ACC112 (cell line): ENCODE measurements around the gene MEIOC.

ENCODE experiments used
- H2AFZ ChIP-seq: fragments of 200-600 bp; sonication (generic); one replicate; pipeline ENCODE4 v1.6.0; 2017; ENCODE audit warnings: antibody characterized with exemption, low read length; ENCODE audit not compliant: unreplicated experiment
- H3K27ac ChIP-seq: fragments of 200-600 bp; sonication (generic); 2 replicates; pipeline ENCODE4 v1.5.1; 2014; ENCODE audit warnings: low read depth, mild to moderate bottlenecking, antibody characterized with exemption, low read length, moderate library complexity
- H3K27me3 ChIP-seq: fragments of 200-600 bp; sonication (generic); 2 replicates; pipeline ENCODE4 v1.6.1; 2014; ENCODE audit warnings: mild to moderate bottlenecking, antibody characterized with exemption, low read length, moderate library complexity, mixed read lengths; ENCODE audit not compliant: insufficient read depth
- H3K36me3 ChIP-seq: fragments of 200-600 bp; sonication (generic); 2 replicates; pipeline ENCODE4 v1.6.1; 2016; ENCODE audit warnings: mild to moderate bottlenecking, antibody characterized with exemption, low read length, moderate library complexity, mixed read lengths; ENCODE audit not compliant: insufficient read depth
- H3K4me1 ChIP-seq: fragments of 200-600 bp; sonication (generic); one replicate; pipeline ENCODE4 v1.6.1; 2016; ENCODE audit warnings: low read length, mixed read lengths; ENCODE audit not compliant: insufficient read depth, unreplicated experiment, control insufficient read depth
- H3K4me3 ChIP-seq: fragments of 200-600 bp; sonication (generic); 2 replicates; pipeline ENCODE4 v1.5.1; 2014; ENCODE audit warnings: mild to moderate bottlenecking, low read depth, low read length
- H3K79me2 ChIP-seq: fragments of 200-600 bp; sonication (generic); one replicate; pipeline ENCODE4 v1.6.0; 2016; ENCODE audit warnings: low read length; ENCODE audit not compliant: control insufficient read depth, unreplicated experiment, insufficient read depth

MEIOC gene

DNA sequence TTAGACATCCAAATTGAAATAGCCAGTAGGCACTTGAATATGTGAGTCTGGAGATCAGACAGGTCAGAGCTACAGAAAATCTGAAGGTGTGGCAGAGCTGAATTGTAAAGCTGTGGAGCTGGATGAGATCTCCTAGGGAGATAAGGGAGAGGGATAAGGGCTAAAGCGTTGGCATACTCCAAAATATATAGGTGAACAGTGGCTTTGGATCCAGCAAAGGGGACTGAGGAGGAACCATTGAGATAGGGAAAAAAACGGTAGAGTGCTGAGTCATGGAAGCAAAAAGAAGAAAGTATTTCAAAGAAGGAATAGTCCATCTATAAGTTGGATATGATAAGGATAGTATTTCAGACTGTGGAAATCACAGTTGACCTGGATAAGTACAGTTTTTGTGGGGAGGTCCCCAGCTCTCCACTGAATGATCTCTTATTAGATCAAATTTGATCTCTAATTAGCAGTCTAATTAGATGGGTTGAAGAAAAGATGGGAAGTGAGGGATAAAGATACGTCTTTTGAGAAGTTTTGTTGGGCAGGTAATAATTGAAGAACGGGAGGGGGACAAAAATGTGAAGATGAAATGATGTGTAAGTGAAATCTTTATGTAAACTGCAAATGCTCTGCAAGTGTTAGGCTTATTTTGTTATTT is 51.6 kb downstream of the MEIOC start:
- Histone ChIP-seq H3K4me3 (peak overlapping the region; percentile 98), H3K27me3 (no peaks in the 10 kb centered on the region), H3K27ac (peak overlapping the region; percentile 81)

DNA sequence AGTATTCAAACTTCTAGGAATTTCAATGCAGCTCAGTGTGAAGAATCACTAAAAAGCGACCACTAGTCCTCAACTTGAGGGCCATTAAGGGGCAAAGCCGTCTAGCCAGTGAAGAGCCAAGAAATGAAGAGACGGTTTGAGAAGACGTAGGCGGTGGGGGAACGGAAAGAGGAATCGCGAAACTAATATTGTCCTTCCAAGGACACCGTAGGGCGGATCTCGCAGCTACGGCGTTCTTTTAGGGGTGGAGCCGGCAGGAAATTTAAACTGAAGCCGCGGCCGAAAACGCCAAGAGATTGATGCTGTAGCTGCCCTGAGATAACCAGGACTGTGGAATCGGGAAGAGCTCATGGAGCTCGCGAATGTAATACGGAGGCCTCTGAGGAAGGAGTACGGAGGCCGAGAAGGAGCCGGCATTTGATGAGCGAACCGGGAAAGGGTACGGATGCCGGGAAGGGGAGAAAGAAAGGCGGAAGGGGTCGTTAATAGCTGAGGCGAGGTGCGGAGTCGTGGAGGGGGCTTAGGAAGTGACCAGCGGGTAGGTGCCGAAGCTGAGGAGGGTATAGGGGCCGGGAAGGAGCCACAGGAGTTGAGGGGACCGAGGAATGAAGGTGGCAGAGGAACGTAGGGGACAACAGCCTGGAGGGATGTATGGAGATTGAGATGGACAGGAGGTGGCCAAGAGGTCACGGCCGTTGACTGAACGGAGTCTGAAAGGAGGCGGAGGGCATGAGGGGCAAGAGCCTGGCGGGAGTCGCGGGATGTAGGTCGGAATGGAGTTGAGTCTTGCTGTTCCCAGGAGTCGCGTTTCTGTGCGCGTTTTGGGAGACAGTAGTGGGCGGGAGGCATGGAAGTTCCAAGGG is 52.4 kb downstream of the MEIOC start, which contains the start of gene DBF4B:
Gene DBF4B (plus strand): TSS at position 265 of the 863 bp plus-strand sequence. CDS start 156 bp downstream, at position 421.
- H2AFZ ChIP-seq, result peak within 1 kb of the TSS; percentile 96
- H3K79me2 ChIP-seq, result peaks cover 26% of the 10 kb centered on the region
- H3K4me1 ChIP-seq, result peaks cover 9% of the 10 kb centered on the region

More for the DNA sequence above, 51.6 kb downstream of the MEIOC start:
- no peaks in the 10 kb centered on the region for H3K36me3 ChIP-seq
- H2AFZ ChIP-seq, result peak overlapping the region; percentile 96
- peaks cover 24% of the 10 kb centered on the region for H3K79me2 ChIP-seq
- peaks cover 9% of the 10 kb centered on the region for H3K4me1 ChIP-seq

GRCh38 chr17:44719444-44719843 is 63.2 kb downstream of the MEIOC start:
- H3K4me1 ChIP-seq, result no peaks in the 10 kb centered on the region
- H3K79me2 ChIP-seq, result peaks cover 5% of the 10 kb centered on the region
- no peak overlapping the region for H2AFZ ChIP-seq
- no peaks in the 10 kb centered on the region for H3K27me3 ChIP-seq
- H3K4me3 ChIP-seq, result no peak overlapping the region
- H3K36me3 ChIP-seq, result peaks cover 7% of the 10 kb centered on the region; the same call in 1 of the 2 replicates
- no peak overlapping the region for H3K27ac ChIP-seq

More for the DNA sequence above, 52.4 kb downstream of the MEIOC start, which contains the start of gene DBF4B:
- H3K4me3 ChIP-seq, result peak within 1 kb of the TSS; percentile 98
- H3K27ac ChIP-seq, result peak within 1 kb of the TSS; percentile 81
- no peaks in the 10 kb centered on the region for H3K27me3 ChIP-seq
- peaks cover 2% of the 10 kb centered on the region; the same call in 1 of the 2 replicates for H3K36me3 ChIP-seq

DNA sequence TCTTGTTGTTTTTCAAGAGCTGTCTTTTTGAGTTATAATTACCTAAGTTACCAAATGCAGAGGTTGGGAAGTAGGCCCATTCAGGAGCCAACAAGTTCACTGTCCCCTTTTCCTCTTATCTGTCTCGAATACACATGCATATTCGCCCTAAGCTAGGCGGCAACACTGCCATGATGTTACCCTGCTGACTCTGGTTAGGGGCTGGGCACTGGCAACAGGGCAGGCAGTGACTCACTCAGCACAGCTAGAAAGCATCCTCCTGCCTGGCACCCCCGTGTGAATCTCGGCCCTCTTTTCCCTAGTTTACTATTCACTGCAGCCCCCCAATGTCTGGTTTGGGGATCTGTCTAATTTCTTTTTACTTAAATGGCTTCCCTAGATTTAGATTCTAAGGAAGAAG is 66.0 kb downstream of the MEIOC start:
- Histone ChIP-seq H3K36me3 (peaks cover 7% of the 10 kb centered on the region; the same call in 1 of the 2 replicates), H3K27me3 (no peaks in the 10 kb centered on the region), H3K79me2 (peaks cover 5% of the 10 kb centered on the region), H3K4me3 (no peak overlapping the region), H2AFZ (no peak overlapping the region), H3K4me1 (no peaks in the 10 kb centered on the region), H3K27ac (no peak overlapping the region)
